HL-60 (cell line): ENCODE data around the gene ZDHHC12.

ENCODE experiments used
- DNase-seq, 2 experiments: peaks; one replicate each; pipeline ENCODE4 v3.0.0-alpha.2; 2010 to 2020; ENCODE audit warnings: low read depth in 1 of 2, low spot score in 1 of 2
- H3K27ac ChIP-seq: fragments of 250-450 bp; sonication (Bioruptor Pico); replicated peaks from 2 replicates; pipeline ENCODE4 v1.5.1; 2020; ENCODE audit warnings: mild to moderate bottlenecking, moderate library complexity
- H3K27me3 ChIP-seq: fragments of 250-450 bp; sonication (Bioruptor Pico); 2 replicates; pipeline ENCODE4 v1.5.1; 2021; ENCODE audit warnings: mild to moderate bottlenecking, moderate library complexity; ENCODE audit not compliant: insufficient read depth, poor library complexity, severe bottlenecking
- H3K4me3 ChIP-seq: replicated peaks from 2 replicates; pipeline ENCODE4 v1.5.1; 2011; ENCODE audit warnings: mild to moderate bottlenecking, control low read depth, low read length; ENCODE audit not compliant: insufficient read depth
- GABPA ChIP-seq: IDR thresholded peaks from 2 replicates; pipeline ENCODE4 v1.6.1; 2012; ENCODE audit warnings: low read depth
- POLR2AphosphoS5 ChIP-seq: IDR thresholded peaks from 2 replicates; pipeline ENCODE4 v1.6.1; 2012; ENCODE audit warnings: low read depth
- SPI1 ChIP-seq: IDR thresholded peaks from 2 replicates; pipeline ENCODE4 v1.6.1; 2012; ENCODE audit warnings: low read depth, mild to moderate bottlenecking, borderline replicate concordance
- TF ChIP-seq, protein P1 (sequence below): IDR thresholded peaks from 2 replicates; pipeline ENCODE4 v1.6.1; 2012; ENCODE audit warnings: low read depth; ENCODE audit not compliant: insufficient replicate concordance
- TF ChIP-seq, protein P2 (sequence below): IDR thresholded peaks from one replicate; pipeline ENCODE4 v1.5.1; 2011; ENCODE audit warnings: low read length, control low read depth, inconsistent platforms; ENCODE audit not compliant: insufficient read depth

ZDHHC12 gene

DNA sequence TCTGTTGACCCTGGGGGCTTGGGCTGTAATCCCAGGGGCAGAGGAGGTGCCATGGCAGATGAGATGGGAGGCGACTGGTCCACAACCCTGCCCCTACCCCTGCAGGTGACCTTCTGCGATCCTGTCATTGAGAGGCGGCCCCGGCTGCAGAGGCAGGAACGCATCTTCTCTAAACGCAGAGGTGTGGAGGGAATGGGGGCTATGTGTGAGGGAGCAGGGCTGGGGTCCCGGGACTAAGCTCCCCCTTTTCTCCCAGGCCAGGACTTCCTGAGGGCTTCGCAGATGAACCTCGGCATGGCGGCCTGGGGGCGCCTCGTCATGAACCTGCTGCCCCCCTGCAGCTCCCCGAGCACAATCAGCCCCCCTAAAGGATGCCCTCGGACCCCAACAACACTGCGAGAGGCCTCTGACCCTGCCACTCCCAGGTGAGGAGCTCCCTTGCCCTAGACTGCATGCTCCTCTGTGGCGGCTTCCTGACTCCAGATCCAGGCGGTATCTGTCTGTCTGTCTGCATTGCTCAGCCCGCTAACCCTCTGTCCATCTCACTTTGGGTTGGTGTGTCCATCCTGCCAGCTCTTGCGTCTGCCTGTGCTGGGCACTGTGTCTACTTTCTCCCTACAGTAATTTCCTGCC lies 9.9 kb downstream of the ZDHHC12 start:
- TF ChIP-seq GABPA (no peak), POLR2AphosphoS5 (no peak), SPI1 (no peak)
- TF ChIP-seq, protein P1, sequence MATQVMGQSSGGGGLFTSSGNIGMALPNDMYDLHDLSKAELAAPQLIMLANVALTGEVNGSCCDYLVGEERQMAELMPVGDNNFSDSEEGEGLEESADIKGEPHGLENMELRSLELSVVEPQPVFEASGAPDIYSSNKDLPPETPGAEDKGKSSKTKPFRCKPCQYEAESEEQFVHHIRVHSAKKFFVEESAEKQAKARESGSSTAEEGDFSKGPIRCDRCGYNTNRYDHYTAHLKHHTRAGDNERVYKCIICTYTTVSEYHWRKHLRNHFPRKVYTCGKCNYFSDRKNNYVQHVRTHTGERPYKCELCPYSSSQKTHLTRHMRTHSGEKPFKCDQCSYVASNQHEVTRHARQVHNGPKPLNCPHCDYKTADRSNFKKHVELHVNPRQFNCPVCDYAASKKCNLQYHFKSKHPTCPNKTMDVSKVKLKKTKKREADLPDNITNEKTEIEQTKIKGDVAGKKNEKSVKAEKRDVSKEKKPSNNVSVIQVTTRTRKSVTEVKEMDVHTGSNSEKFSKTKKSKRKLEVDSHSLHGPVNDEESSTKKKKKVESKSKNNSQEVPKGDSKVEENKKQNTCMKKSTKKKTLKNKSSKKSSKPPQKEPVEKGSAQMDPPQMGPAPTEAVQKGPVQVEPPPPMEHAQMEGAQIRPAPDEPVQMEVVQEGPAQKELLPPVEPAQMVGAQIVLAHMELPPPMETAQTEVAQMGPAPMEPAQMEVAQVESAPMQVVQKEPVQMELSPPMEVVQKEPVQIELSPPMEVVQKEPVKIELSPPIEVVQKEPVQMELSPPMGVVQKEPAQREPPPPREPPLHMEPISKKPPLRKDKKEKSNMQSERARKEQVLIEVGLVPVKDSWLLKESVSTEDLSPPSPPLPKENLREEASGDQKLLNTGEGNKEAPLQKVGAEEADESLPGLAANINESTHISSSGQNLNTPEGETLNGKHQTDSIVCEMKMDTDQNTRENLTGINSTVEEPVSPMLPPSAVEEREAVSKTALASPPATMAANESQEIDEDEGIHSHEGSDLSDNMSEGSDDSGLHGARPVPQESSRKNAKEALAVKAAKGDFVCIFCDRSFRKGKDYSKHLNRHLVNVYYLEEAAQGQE = no peak
- TF ChIP-seq, protein P2, sequence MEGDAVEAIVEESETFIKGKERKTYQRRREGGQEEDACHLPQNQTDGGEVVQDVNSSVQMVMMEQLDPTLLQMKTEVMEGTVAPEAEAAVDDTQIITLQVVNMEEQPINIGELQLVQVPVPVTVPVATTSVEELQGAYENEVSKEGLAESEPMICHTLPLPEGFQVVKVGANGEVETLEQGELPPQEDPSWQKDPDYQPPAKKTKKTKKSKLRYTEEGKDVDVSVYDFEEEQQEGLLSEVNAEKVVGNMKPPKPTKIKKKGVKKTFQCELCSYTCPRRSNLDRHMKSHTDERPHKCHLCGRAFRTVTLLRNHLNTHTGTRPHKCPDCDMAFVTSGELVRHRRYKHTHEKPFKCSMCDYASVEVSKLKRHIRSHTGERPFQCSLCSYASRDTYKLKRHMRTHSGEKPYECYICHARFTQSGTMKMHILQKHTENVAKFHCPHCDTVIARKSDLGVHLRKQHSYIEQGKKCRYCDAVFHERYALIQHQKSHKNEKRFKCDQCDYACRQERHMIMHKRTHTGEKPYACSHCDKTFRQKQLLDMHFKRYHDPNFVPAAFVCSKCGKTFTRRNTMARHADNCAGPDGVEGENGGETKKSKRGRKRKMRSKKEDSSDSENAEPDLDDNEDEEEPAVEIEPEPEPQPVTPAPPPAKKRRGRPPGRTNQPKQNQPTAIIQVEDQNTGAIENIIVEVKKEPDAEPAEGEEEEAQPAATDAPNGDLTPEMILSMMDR = no peak
- Histone ChIP-seq H3K27ac (no peak overlapping the region), H3K27me3 (no peaks in the 10 kb centered on the region), H3K4me3 (no peak overlapping the region)
- no peak for DNase-seq

DNA sequence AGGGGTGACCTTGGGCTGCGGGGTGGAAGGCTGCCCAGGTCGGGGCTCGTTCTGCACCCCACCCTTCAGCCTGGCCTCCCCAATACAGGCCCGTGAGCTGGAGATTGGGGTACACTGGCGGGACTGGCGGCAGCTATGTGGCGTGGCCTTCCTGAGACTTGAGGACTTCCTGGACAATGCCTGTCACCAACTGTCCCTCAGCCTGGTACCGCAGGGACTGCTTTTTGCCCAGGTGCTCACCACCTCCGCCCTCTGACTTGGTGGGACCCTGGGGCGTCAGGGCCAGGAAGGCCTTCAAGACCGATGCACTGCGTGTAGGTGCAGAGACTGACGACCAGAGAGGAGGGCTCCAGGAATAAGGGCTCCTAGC lies 10.5 kb downstream of the ZDHHC12 start:
- Histone ChIP-seq H3K4me3 (no peak overlapping the region), H3K27ac (no peak overlapping the region), H3K27me3 (no peaks in the 10 kb centered on the region)
- no peak for DNase-seq
- no peak for TF ChIP-seq GABPA
- no peak for TF ChIP-seq SPI1
- TF ChIP-seq, protein P2 = no peak
- TF ChIP-seq, protein P1 = no peak
- no peak for TF ChIP-seq POLR2AphosphoS5

DNA sequence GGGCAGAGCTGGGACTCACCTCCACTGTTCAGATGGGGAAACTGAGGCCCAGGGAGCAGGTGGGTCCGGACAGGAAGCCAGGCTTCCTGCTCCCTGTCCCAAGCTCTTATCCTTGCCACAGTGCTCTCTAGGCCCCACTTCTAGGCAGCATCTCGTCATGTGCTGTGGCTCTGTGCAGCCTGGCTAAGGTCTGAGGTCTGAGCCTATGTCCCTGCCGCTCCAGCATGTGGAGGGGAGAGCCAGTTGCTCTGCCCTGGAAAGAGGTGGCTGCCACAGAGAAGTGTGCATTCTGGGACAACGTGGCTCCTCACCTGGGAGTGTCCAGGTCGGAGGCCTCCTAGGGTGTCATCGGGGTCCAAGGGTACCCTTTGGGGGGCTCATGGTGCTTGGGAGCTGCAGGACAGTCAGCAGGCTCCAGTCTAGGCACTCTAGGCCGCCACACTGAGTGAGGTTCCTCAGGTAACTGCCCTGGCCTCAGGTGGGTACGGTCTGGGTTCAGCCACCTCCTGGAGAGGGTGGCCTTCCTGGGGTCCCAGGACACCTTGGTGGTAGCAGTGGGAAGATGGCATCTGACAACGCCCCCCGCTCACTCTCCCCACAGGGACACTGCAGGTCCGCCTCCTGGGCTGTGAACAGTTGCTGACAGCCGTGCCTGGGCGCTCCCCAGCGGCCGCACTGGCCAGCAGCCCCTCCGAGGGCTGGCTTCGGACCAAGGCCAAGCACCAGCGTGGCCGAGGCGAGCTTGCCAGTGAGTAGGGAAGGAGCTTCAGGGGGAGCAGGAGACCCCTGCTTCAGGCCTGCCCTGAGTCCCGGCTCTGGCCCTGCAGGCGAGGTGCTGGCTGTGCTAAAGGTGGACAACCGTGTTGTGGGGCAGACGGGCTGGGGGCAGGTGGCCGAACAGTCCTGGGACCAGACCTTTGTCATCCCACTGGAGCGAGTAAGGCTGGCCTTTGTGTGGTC lies 11.2 kb downstream of the ZDHHC12 start:
- TF ChIP-seq SPI1 = no peak
- TF ChIP-seq, protein P1 = no peak
- no peak for TF ChIP-seq POLR2AphosphoS5
- TF ChIP-seq GABPA = no peak
- TF ChIP-seq, protein P2 = no peak
- no peak for DNase-seq
- H3K4me3 ChIP-seq = no peak overlapping the region
- no peak overlapping the region for H3K27ac ChIP-seq
- H3K27me3 ChIP-seq = no peaks in the 10 kb centered on the region
